HepG2 (cell line): Measurements from ENCODE around the gene FAM169A. TPM values are rescaled to one million over a fixed set of nuclear protein-coding genes. Genes with fewer than 3 reads are reported as not detected.

Source experiments
- ARNT2 ChIP-seq: sonication (generic); formaldehyde crosslinking; IDR thresholded peaks from 2 replicates; pipeline ENCODE4 v1.8.0; 2022; ENCODE audit warnings: mild to moderate bottlenecking, low read depth, missing genetic modification reagents, moderate library complexity
- EEA1 ChIP-seq: sonication (generic); formaldehyde crosslinking; IDR thresholded peaks from 2 replicates; pipeline ENCODE4 v1.5.1; 2020; ENCODE audit warnings: mild to moderate bottlenecking, missing genetic modification reagents, borderline replicate concordance
- ELF3 ChIP-seq: IDR thresholded peaks from 2 replicates; pipeline ENCODE4 v1.6.1; 2016; ENCODE audit warnings: missing genetic modification reagents, missing compliant biosample characterization
- FOXA1 ChIP-seq, 2 experiments: fragments of 450-650 bp in 1 of 2; sonication (generic) in 1 of 2; formaldehyde crosslinking in 1 of 2; IDR thresholded peaks; 2 replicates each; pipeline versions ENCODE4 v1.4.0 to v1.6.1; 2016 to 2020; ENCODE audit warnings: missing genetic modification reagents in 1 of 2
- KDM2A ChIP-seq: sonication (generic); formaldehyde crosslinking; IDR thresholded peaks from 2 replicates; pipeline ENCODE4 v1.4.0; 2020; ENCODE audit warnings: low read depth, missing genetic modification reagents, borderline replicate concordance
- KMT2B ChIP-seq: IDR thresholded peaks from 2 replicates; pipeline ENCODE4 v1.6.1; 2016; ENCODE audit warnings: missing genetic modification reagents, missing compliant biosample characterization
- NFYB ChIP-seq: sonication (generic); formaldehyde crosslinking; IDR thresholded peaks from 2 replicates; pipeline ENCODE4 v1.4.0; 2020; ENCODE audit warnings: missing genetic modification reagents
- NR2F1 ChIP-seq, 2 experiments: fragments of 450-650 bp in 1 of 2; formaldehyde crosslinking in 1 of 2; IDR thresholded peaks; 2 replicates each; pipeline versions ENCODE4 v1.5.0 to v1.6.1; 2016 to 2020; ENCODE audit warnings: mild to moderate bottlenecking in 1 of 2, missing compliant biosample characterization in 1 of 2, missing genetic modification reagents in 1 of 2, moderate library complexity in 1 of 2
- RFXAP ChIP-seq: sonication (generic); formaldehyde crosslinking; IDR thresholded peaks from 2 replicates; pipeline ENCODE4 v1.4.0; 2020; ENCODE audit warnings: missing genetic modification reagents, borderline replicate concordance
- RXRB ChIP-seq: IDR thresholded peaks from 2 replicates; pipeline ENCODE4 v1.6.1; 2016; ENCODE audit warnings: borderline replicate concordance, missing genetic modification reagents, missing compliant biosample characterization
- SATB2 ChIP-seq: sonication (generic); formaldehyde crosslinking; IDR thresholded peaks from 2 replicates; pipeline ENCODE4 v1.5.0; 2020; ENCODE audit warnings: missing genetic modification reagents
- ZFP41 ChIP-seq: sonication (generic); formaldehyde crosslinking; IDR thresholded peaks from 2 replicates; pipeline ENCODE4 v1.4.0; 2020; ENCODE audit warnings: mild to moderate bottlenecking, missing genetic modification reagents, borderline replicate concordance
- ZMYM2 ChIP-seq: sonication (generic); formaldehyde crosslinking; IDR thresholded peaks from 2 replicates; pipeline ENCODE4 v1.8.0; 2022; ENCODE audit warnings: mild to moderate bottlenecking, missing genetic modification reagents
- ZNF3 ChIP-seq: IDR thresholded peaks from 2 replicates; pipeline ENCODE4 v1.7.0; 2017; ENCODE audit warnings: inconsistent platforms
- ZNF451 ChIP-seq: sonication (generic); formaldehyde crosslinking; IDR thresholded peaks from 2 replicates; pipeline ENCODE4 v1.5.0; 2020; ENCODE audit warnings: mild to moderate bottlenecking, missing genetic modification reagents
- ZNF460 ChIP-seq: sonication (generic); formaldehyde crosslinking; IDR thresholded peaks from 2 replicates; pipeline ENCODE4 v1.5.1; 2020; ENCODE audit warnings: missing genetic modification reagents, mild to moderate bottlenecking, borderline replicate concordance
- ZNF569 ChIP-seq: sonication (generic); formaldehyde crosslinking; IDR thresholded peaks from 2 replicates; pipeline ENCODE4 v1.5.0; 2020; ENCODE audit warnings: mild to moderate bottlenecking, missing genetic modification reagents, moderate library complexity, borderline replicate concordance
- ZNF747 ChIP-seq: sonication (generic); formaldehyde crosslinking; IDR thresholded peaks from 2 replicates; pipeline ENCODE4 v1.8.1; 2023; ENCODE audit warnings: missing genetic modification reagents, mild to moderate bottlenecking, borderline replicate concordance
- polyA plus RNA-seq, 8 experiments: library from polyadenylated mRNA; depleted of rRNA in 3 of 8; stranded (reverse) in 7 of 8; unstranded in 1 of 8; fragments of >200 nt; fragmentation: Illumina TruSeq in 4 of 8; extraction: Trizol in 4 of 8; gene quantifications; 2 replicates each; pipeline versions ENCODE4 v1.2.1 to v1.2.3, GENCODE V29; 2011 to 2016; ENCODE audit warnings: low read depth in 4 of 8, missing spikeins in 1 of 8, mixed read lengths in 1 of 8; ENCODE audit not compliant: insufficient read depth in 1 of 8
- total RNA-seq, 5 experiments: library from RNA; depleted of rRNA; stranded (reverse); fragments of >200 nt; fragmentation: Illumina TruSeq; extraction: Trizol; gene quantifications; 2 replicates each; pipeline ENCODE4 v1.2.3, GENCODE V29; 2016; ENCODE audit warnings: low read depth in 1 of 5
- TF ChIP-seq, protein P1 (sequence below): sonication (generic); formaldehyde crosslinking; IDR thresholded peaks from 2 replicates; pipeline ENCODE4 v1.8.1; 2023; ENCODE audit warnings: missing genetic modification reagents, inconsistent platforms, borderline replicate concordance
- TF ChIP-seq, protein P2 (sequence below): conservative IDR thresholded peaks from 2 replicates; pipeline ENCODE4 v1.6.1; 2018; ENCODE audit warnings: missing genetic modification reagents
- TF ChIP-seq, protein P3 (sequence below): sonication (generic); formaldehyde crosslinking; IDR thresholded peaks from 2 replicates; pipeline ENCODE4 v1.4.0; 2020; ENCODE audit warnings: mild to moderate bottlenecking, missing genetic modification reagents
- TF ChIP-seq, protein P4 (sequence below), 2 experiments: fragments of 450-650 bp in 1 of 2; sonication (generic) in 1 of 2; formaldehyde crosslinking; IDR thresholded peaks; 2 replicates each; pipeline versions ENCODE4 v1.5.0 to v1.8.0; 2020 to 2022; ENCODE audit warnings: mild to moderate bottlenecking in 1 of 2, missing genetic modification reagents in 1 of 2
- TF ChIP-seq, protein P5 (sequence below): IDR thresholded peaks from 2 replicates; pipeline ENCODE4 v1.6.1; 2016; ENCODE audit warnings: missing compliant biosample characterization, missing genetic modification reagents, borderline replicate concordance

The FAM169A gene
- total and polyA plus RNA-seq, 2 of the 13 experiments (the other 11 are each of a cell fraction or from before 2014, with no cell fraction given), result 21.1 to 110 TPM

DNA sequence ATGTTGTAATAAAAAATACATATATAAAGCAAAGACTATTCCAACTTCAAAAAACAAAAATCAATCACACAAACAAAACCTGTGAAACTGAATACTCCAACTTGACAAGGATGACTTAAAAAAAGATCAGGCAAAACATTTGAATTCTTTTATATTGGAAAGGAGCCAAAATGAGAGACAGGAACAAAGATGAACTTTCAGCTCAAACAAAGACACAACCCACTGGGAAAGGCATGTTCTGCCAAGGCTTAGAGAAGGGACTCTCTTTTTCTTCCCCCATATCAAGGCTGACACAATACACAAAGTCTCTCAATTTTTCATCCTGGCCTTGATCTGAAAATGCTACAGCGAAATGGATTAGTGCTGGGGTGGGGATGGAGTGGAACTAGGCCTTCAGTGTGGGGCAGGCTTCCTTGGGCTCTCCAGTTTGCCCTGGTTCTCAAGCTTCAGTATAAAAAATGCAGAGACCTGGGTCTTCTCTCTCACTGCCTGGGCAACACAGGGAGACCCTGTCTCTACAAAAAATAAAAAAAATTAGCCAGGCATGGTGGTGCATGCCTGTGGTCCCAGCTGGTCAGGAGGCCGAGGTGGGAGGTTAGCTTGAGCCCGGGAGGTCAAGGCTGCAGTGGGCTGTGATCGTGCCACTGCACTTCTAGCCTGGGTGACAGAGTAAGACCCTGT is 11.6 kb upstream of the FAM169A start (continued):
- peak; percentile 39; the same call in 1 of the 2 replicates for TF ChIP-seq KDM2A (CRISPR knock-in tag)
- TF ChIP-seq ZFP41 (CRISPR knock-in tag), result no peak
- TF ChIP-seq, protein P1, sequence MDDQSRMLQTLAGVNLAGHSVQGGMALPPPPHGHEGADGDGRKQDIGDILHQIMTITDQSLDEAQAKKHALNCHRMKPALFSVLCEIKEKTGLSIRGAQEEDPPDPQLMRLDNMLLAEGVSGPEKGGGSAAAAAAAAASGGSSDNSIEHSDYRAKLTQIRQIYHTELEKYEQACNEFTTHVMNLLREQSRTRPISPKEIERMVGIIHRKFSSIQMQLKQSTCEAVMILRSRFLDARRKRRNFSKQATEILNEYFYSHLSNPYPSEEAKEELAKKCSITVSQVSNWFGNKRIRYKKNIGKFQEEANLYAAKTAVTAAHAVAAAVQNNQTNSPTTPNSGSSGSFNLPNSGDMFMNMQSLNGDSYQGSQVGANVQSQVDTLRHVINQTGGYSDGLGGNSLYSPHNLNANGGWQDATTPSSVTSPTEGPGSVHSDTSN (CRISPR knock-in tag), result no peak
- TF ChIP-seq ELF3, result 0 out of 2 replicates have a peak, but pooled peaks have one; percentile 19
- TF ChIP-seq, protein P2, sequence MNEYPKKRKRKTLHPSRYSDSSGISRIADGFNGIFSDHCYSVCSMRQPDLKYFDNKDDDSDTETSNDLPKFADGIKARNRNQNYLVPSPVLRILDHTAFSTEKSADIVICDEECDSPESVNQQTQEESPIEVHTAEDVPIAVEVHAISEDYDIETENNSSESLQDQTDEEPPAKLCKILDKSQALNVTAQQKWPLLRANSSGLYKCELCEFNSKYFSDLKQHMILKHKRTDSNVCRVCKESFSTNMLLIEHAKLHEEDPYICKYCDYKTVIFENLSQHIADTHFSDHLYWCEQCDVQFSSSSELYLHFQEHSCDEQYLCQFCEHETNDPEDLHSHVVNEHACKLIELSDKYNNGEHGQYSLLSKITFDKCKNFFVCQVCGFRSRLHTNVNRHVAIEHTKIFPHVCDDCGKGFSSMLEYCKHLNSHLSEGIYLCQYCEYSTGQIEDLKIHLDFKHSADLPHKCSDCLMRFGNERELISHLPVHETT (CRISPR knock-in tag), result no peak
- TF ChIP-seq FOXA1 (IDR thresholded peaks at IDR 0.05), result no peak
- peak; percentile 36; the same call in 1 of the 2 replicates for TF ChIP-seq FOXA1 (CRISPR knock-in tag; IDR thresholded peaks at IDR 0.05)
- TF ChIP-seq ZNF451 (CRISPR knock-in tag), result no peak
- TF ChIP-seq KMT2B (CRISPR knock-in tag), result no peak
- TF ChIP-seq ZNF569 (CRISPR knock-in tag), result no peak
- TF ChIP-seq, protein P3, sequence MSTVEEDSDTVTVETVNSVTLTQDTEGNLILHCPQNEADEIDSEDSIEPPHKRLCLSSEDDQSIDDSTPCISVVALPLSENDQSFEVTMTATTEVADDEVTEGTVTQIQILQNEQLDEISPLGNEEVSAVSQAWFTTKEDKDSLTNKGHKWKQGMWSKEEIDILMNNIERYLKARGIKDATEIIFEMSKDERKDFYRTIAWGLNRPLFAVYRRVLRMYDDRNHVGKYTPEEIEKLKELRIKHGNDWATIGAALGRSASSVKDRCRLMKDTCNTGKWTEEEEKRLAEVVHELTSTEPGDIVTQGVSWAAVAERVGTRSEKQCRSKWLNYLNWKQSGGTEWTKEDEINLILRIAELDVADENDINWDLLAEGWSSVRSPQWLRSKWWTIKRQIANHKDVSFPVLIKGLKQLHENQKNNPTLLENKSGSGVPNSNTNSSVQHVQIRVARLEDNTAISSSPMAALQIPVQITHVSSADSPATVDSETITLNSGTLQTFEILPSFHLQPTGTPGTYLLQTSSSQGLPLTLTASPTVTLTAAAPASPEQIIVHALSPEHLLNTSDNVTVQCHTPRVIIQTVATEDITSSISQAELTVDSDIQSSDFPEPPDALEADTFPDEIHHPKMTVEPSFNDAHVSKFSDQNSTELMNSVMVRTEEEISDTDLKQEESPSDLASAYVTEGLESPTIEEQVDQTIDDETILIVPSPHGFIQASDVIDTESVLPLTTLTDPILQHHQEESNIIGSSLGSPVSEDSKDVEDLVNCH (CRISPR knock-in tag), result no peak
- no peak for TF ChIP-seq SATB2 (CRISPR knock-in tag)
- peak; percentile 54; the same call in 1 of the 2 replicates for TF ChIP-seq ZMYM2
- TF ChIP-seq ARNT2 (CRISPR knock-in tag), result no peak
- no peak for TF ChIP-seq RFXAP (CRISPR knock-in tag)
- no peak for TF ChIP-seq ZNF3 (CRISPR knock-in tag)
- TF ChIP-seq NR2F1 (CRISPR knock-in tag; IDR thresholded peaks at IDR 0.05), result peak; percentile 75 to 79; a peak in 3 of 4 replicates
- TF ChIP-seq, protein P4, sequence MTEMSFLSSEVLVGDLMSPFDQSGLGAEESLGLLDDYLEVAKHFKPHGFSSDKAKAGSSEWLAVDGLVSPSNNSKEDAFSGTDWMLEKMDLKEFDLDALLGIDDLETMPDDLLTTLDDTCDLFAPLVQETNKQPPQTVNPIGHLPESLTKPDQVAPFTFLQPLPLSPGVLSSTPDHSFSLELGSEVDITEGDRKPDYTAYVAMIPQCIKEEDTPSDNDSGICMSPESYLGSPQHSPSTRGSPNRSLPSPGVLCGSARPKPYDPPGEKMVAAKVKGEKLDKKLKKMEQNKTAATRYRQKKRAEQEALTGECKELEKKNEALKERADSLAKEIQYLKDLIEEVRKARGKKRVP (CRISPR knock-in tag; IDR thresholded peaks at IDR 0.05), result no peak
- no peak for TF ChIP-seq EEA1 (CRISPR knock-in tag)
- no peak for TF ChIP-seq ZNF747
- no peak for TF ChIP-seq ZNF460 (CRISPR knock-in tag)
- TF ChIP-seq, protein P5, sequence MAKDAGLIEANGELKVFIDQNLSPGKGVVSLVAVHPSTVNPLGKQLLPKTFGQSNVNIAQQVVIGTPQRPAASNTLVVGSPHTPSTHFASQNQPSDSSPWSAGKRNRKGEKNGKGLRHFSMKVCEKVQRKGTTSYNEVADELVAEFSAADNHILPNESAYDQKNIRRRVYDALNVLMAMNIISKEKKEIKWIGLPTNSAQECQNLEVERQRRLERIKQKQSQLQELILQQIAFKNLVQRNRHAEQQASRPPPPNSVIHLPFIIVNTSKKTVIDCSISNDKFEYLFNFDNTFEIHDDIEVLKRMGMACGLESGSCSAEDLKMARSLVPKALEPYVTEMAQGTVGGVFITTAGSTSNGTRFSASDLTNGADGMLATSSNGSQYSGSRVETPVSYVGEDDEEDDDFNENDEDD (CRISPR knock-in tag), result no peak
- TF ChIP-seq NFYB (CRISPR knock-in tag), result no peak
- TF ChIP-seq RXRB, result 0 out of 2 replicates have a peak, but pooled peaks have one; percentile 14
